Hepatocyte (in vitro differentiated cells): Measurements from ENCODE around the gene LYZ.

Experiments
- EZH2 ChIP-seq: fragments of 200-600 bp; sonication (generic); IDR thresholded peaks from 2 replicates; pipeline ENCODE4 v1.6.1; 2016; ENCODE audit warnings: antibody characterized with exemption, mild to moderate bottlenecking, borderline replicate concordance
- TF ChIP-seq, protein P1 (sequence below): fragments of 200-600 bp; sonication (generic); IDR thresholded peaks from 2 replicates; pipeline ENCODE4 v1.5.1; 2016; ENCODE audit warnings: antibody characterized with exemption, mild to moderate bottlenecking; ENCODE audit not compliant: poor library complexity

GRCh38 chr12:69350777-69351176 is 2.6 kb downstream of the LYZ start:
- TF ChIP-seq, protein P1, sequence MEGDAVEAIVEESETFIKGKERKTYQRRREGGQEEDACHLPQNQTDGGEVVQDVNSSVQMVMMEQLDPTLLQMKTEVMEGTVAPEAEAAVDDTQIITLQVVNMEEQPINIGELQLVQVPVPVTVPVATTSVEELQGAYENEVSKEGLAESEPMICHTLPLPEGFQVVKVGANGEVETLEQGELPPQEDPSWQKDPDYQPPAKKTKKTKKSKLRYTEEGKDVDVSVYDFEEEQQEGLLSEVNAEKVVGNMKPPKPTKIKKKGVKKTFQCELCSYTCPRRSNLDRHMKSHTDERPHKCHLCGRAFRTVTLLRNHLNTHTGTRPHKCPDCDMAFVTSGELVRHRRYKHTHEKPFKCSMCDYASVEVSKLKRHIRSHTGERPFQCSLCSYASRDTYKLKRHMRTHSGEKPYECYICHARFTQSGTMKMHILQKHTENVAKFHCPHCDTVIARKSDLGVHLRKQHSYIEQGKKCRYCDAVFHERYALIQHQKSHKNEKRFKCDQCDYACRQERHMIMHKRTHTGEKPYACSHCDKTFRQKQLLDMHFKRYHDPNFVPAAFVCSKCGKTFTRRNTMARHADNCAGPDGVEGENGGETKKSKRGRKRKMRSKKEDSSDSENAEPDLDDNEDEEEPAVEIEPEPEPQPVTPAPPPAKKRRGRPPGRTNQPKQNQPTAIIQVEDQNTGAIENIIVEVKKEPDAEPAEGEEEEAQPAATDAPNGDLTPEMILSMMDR = no peak
- no peak for TF ChIP-seq EZH2
